ENCODE measurements around the gene EPB41L4B.

The EPB41L4B gene

GRCh38 chr9:109171926-109172325, 148.9 kb downstream of the EPB41L4B start:
- Mint-ChIP-seq H3K36me3 (ENCODE audit: low read depth) (no peaks in the 10 kb centered on the region), H3K27ac (no peak overlapping the region), H3K4me3 (no peak overlapping the region), H3K4me1 (peaks cover 8% of the 10 kb centered on the region), H3K9me3 (peaks cover 4% of the 10 kb centered on the region), H3K27me3 (ENCODE audit: low read depth, poor library complexity) (peaks cover 48% of the 10 kb centered on the region)
- DNase-seq: no peak
- TF ChIP-seq, protein P1, sequence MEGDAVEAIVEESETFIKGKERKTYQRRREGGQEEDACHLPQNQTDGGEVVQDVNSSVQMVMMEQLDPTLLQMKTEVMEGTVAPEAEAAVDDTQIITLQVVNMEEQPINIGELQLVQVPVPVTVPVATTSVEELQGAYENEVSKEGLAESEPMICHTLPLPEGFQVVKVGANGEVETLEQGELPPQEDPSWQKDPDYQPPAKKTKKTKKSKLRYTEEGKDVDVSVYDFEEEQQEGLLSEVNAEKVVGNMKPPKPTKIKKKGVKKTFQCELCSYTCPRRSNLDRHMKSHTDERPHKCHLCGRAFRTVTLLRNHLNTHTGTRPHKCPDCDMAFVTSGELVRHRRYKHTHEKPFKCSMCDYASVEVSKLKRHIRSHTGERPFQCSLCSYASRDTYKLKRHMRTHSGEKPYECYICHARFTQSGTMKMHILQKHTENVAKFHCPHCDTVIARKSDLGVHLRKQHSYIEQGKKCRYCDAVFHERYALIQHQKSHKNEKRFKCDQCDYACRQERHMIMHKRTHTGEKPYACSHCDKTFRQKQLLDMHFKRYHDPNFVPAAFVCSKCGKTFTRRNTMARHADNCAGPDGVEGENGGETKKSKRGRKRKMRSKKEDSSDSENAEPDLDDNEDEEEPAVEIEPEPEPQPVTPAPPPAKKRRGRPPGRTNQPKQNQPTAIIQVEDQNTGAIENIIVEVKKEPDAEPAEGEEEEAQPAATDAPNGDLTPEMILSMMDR (IDR thresholded peaks at IDR 0.05): no peak

GRCh38 chr9:109168170-109168569, 152.7 kb downstream of the EPB41L4B start:
- Mint-ChIP-seq H3K27ac (no peak overlapping the region), H3K27me3 (ENCODE audit: low read depth, poor library complexity) (peaks cover 75% of the 10 kb centered on the region), H3K9me3 (peaks cover 18% of the 10 kb centered on the region), H3K4me3 (no peak overlapping the region), H3K4me1 (peaks cover 6% of the 10 kb centered on the region), H3K36me3 (ENCODE audit: low read depth) (peaks cover 12% of the 10 kb centered on the region)
- DNase-seq: no peak
- TF ChIP-seq, protein P1 (IDR thresholded peaks at IDR 0.05): no peak

- Mint-ChIP-seq H3K27ac (no peak overlapping the region), H3K4me3 (peak overlapping the region; percentile 85), H3K9me3 (peaks cover 18% of the 10 kb centered on the region), H3K36me3 (ENCODE audit: low read depth) (peaks cover 12% of the 10 kb centered on the region), H3K4me1 (peaks cover 6% of the 10 kb centered on the region), H3K27me3 (ENCODE audit: low read depth, poor library complexity) (peaks cover 74% of the 10 kb centered on the region)
- TF ChIP-seq, protein P1 (IDR thresholded peaks at IDR 0.05): no peak
- no peak for DNase-seq
Observed at GRCh38 chr9:109167716-109168115, 153.1 kb downstream of the EPB41L4B start.

- Mint-ChIP-seq H3K36me3 (ENCODE audit: low read depth) (peaks cover 12% of the 10 kb centered on the region), H3K4me1 (peaks cover 6% of the 10 kb centered on the region), H3K4me3 (peak within 1 kb of the TSS; percentile 85), H3K27ac (no peak within 1 kb of the TSS), H3K27me3 (ENCODE audit: low read depth, poor library complexity) (peaks cover 71% of the 10 kb centered on the region), H3K9me3 (peaks cover 18% of the 10 kb centered on the region)
- peak; percentile 71 for DNase-seq
- TF ChIP-seq, protein P1 (IDR thresholded peaks at IDR 0.05): no peak
Observed at GRCh38 chr9:109166771-109167601, 153.9 kb downstream of the EPB41L4B start, which contains the start of gene FRRS1L. FRRS1L (minus strand) TSS chr9:109167249; CDS start chr9:109167138, 111 bp downstream.

DNA sequence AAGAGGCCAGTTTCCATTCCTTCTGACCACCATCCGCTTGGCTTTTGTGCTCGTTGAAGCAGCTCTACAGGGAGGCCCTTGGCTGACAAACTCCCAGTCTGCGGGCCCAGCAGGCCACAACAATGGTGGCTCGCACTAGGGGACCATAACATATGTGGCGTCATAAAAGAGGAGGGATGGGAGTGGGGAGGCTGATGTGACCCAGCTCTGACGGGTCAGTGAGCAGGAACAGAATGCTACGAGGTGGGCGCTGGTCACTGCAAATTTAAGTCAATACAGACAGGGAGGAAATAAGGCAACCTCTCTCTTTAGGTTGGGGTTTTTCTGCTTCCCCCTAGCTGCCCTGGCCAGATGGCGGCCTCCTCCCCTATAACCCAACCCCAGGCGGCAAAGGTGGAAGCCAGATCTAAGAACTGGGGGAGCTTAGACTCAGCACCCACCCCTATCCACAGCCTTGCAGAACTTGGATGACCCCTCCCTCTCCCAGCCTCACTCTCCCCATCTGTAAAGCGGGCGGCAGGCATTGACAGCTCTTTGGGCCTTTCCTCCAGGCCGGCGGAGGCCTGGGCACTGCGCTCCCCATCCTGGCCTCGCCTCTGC, 154.6 kb downstream of the EPB41L4B start:
- H3K36me3 Mint-ChIP-seq (ENCODE audit: low read depth): peaks cover 12% of the 10 kb centered on the region
- H3K4me3 Mint-ChIP-seq: peak overlapping the region; percentile 80
- DNase-seq: peak; percentile 8

More for the DNA sequence above, 154.6 kb downstream of the EPB41L4B start:
- Mint-ChIP-seq H3K4me1 (peaks cover 6% of the 10 kb centered on the region), H3K27me3 (ENCODE audit: low read depth, poor library complexity) (peaks cover 73% of the 10 kb centered on the region), H3K27ac (no peak overlapping the region), H3K9me3 (peaks cover 18% of the 10 kb centered on the region)
- TF ChIP-seq, protein P1 (IDR thresholded peaks at IDR 0.05): no peak
